Measurements from ENCODE around the gene SOHLH1.
"Not testable (repeated sequence)": the region's sequence is repeated elsewhere in the genome, so short reads cannot be mapped to it uniquely, and the experiment has no call there.

SOHLH1 gene

GRCh38 chr9:135676891-135677290 is 22.4 kb downstream of the SOHLH1 start:
- DNase-seq: no peak

GRCh38 chr9:135674977-135675376 is 24.3 kb downstream of the SOHLH1 start:
- DNase-seq: no peak

- DNase-seq: no peak
Measured at GRCh38 chr9:135673941-135674340, 25.3 kb downstream of the SOHLH1 start.

GRCh38 chr9:135672786-135673185 is 26.5 kb downstream of the SOHLH1 start:
- DNase-seq: not testable (repeated sequence)

- DNase-seq: no peak
Measured at GRCh38 chr9:135671591-135672041, 27.7 kb downstream of the SOHLH1 start.

- no peak for DNase-seq
Measured at GRCh38 chr9:135670721-135671590, 28.3 kb downstream of the SOHLH1 start.

- DNase-seq: no peak
Measured at GRCh38 chr9:135669616-135670285, 29.5 kb downstream of the SOHLH1 start.

GRCh38 chr9:135669018-135669417 is 30.3 kb downstream of the SOHLH1 start:
- not testable (repeated sequence) for DNase-seq

- DNase-seq: no peak
Measured at GRCh38 chr9:135667463-135668001, 31.7 kb downstream of the SOHLH1 start.

GRCh38 chr9:135666534-135667462 is 32.5 kb downstream of the SOHLH1 start:
- no peak for DNase-seq

- DNase-seq: no peak
Measured at GRCh38 chr9:135665795-135666189, 33.5 kb downstream of the SOHLH1 start.

GRCh38 chr9:135664801-135665794 is 34.2 kb downstream of the SOHLH1 start:
- DNase-seq: no peak

- no peak for DNase-seq
Measured at GRCh38 chr9:135664266-135664665, 35.0 kb downstream of the SOHLH1 start.

- DNase-seq: no peak
Measured at GRCh38 chr9:135663857-135664256, 35.4 kb downstream of the SOHLH1 start.

GRCh38 chr9:135663451-135663770 is 35.9 kb downstream of the SOHLH1 start:
- no peak for DNase-seq

GRCh38 chr9:135662758-135663450 is 36.4 kb downstream of the SOHLH1 start, which contains the start of gene LCN9:
Gene LCN9, plus strand, starts transcription at chr9:135663309. Its CDS starts 13 bp downstream, at chr9:135663322.
- DNase-seq: no peak

GRCh38 chr9:135661816-135662560 is 37.3 kb downstream of the SOHLH1 start:
- no peak for DNase-seq

GRCh38 chr9:135660407-135660806 is 38.9 kb downstream of the SOHLH1 start:
- DNase-seq: no peak

GRCh38 chr9:135659252-135659651 is 40.0 kb downstream of the SOHLH1 start:
- no peak for DNase-seq

- DNase-seq: no peak
Measured at GRCh38 chr9:135657416-135657815, 41.9 kb downstream of the SOHLH1 start.

Measured in cerebellar nuclear complex (tissue), 1 donor.